HPDE6-E6E7 (cell line): Measurements from ENCODE around the gene TNFRSF12A.
A peak's percentile ranks its signal among the peaks of the same experiment; 100 is the strongest.

Experiments used
- DNase-seq: peaks from one replicate; pipeline ENCODE4 v3.0.0; 2011; ENCODE audit warnings: missing footprints; ENCODE audit errors: extremely low spot score

TNFRSF12A gene, protein sequence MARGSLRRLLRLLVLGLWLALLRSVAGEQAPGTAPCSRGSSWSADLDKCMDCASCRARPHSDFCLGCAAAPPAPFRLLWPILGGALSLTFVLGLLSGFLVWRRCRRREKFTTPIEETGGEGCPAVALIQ

GRCh38 chr16:3020247-3020603 lies at the start of gene TNFRSF12A:
Gene TNFRSF12A, plus strand, starts transcription at chr16:3020368. Its CDS starts 30 bp downstream, at chr16:3020398.
- no peak for DNase-seq

DNA sequence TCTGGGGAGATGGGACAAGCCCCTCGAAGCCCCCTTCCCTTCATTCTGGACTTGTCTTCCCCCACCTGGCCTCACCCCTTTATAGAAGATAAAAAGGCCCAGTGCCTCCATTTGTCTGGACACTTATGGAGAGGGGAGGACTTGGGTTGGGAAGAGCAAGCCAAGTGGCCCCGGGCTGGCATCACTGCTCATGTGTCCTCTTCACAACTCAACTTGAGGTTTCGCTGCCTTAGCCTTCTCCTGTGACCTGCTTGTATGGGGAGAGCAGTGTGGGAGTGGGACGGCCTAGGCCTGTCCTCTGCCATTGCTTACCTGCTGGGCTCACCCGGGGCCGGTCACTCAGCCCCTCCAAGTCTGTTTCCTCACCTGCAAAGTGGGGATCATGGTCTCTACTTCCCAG lies 49.6 kb upstream of the TNFRSF12A start:
- DNase-seq, result no peak

DNA sequence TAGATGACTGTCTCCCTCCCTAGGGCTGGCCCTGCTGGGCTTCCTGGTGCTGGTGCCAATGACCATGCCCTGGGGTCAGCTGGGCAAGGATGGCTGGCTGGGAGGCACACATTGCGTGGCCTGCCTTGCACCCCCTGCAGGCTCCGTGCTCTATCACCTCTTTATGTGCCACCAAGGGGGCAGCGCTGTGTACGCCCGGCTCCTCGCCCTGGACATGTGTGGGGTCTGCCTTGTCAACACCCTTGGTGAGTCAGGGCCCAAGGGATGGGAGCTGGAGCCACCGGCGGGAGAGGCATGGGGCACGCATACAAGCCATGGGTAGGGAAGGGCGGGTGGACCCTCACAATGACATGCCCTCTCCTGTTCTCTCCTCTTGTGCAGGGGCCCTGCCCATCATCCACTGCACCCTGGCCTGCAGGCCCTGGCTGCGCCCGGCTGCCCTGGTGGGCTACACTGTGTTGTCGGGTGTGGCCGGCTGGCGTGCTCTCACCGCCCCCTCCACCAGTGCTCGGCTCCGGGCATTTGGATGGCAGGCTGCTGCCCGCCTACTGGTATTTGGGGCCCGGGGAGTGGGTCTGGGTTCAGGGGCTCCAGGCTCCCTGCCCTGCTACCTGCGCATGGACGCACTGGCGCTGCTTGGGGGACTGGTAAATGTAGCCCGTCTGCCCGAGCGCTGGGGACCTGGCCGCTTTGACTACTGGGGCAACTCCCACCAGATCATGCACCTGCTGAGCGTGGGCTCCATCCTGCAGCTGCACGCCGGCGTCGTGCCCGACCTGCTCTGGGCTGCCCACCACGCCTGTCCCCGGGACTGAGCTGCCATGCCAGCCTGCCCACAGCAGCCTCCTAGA lies 48.8 kb upstream of the TNFRSF12A start:
- no peak for DNase-seq

GRCh38 chr16:2971985-2972784 lies 48.0 kb upstream of the TNFRSF12A start:
- no peak for DNase-seq

- DNase-seq, result no peak
Observed at GRCh38 chr16:2973093-2973492, 47.1 kb upstream of the TNFRSF12A start.

- no peak for DNase-seq
Observed at GRCh38 chr16:2973605-2974318, 46.4 kb upstream of the TNFRSF12A start.

DNA sequence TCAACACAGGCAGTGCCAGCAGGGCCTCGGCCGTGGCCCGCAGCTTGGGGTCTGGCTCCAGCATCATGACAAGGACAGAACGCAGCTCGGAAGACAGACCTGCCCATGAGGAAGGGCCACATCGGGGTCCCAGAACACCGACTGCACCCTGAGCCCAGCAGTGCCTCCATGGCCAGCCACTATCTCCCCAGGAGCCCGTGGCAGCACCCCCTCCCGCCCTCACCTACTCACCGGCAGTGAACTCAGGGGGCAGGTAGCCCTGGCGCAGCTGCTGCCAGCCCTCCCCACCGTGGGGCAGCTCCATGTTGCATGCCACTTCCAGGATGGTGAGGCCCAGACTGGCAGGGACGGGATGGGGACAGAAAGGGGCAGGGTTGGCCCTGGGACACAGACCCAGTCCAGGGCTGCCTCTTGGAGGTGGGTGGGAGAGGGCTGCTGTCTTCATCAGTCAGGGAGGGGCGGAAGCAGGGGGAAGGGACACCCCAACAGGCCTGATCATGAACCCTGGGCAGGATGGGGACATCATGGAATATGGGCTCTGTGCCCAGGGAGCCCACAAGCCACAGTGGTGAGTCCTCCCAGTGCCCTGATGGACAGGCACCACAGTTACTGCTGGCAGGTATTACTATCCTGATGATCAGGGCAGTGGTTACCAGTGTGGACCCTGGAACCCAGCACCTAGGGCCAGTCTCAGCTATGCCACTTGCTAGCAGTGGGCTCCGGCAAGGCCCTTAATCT lies 45.7 kb upstream of the TNFRSF12A start:
- DNase-seq, result no peak

DNA sequence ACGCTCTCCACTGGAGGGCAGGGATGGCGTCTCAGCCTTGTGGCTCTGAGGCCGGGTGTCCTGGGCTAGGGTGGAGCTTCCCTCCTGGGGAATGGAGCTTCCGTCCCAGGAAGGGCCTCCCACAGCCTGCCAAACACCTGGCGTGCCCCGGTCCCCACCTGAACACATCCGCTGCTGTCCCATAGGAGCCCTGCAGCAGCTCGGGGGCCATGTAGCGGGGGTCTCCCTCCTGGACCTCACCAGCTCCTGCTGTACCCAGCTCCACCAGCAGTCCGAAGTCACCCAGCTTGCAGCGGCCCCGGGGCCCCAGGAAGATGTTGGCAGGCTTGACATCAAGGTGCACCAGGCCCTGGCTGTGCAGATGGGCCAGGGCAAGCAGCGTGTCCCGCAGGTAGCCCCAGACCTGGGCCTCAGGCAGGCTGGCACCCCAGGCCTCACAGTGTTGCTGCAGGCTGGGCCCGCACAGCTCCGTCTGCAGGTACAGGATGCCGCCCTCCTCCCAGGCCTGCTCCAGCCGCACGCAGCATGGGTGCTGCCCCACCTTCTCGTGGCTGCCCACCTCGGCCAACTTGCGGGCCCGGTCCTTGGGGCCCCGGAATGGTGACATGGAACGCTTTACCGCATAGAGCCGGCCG lies 44.9 kb upstream of the TNFRSF12A start:
- DNase-seq, result no peak

GRCh38 chr16:2976201-2976600 lies 44.0 kb upstream of the TNFRSF12A start:
- no peak for DNase-seq

DNA sequence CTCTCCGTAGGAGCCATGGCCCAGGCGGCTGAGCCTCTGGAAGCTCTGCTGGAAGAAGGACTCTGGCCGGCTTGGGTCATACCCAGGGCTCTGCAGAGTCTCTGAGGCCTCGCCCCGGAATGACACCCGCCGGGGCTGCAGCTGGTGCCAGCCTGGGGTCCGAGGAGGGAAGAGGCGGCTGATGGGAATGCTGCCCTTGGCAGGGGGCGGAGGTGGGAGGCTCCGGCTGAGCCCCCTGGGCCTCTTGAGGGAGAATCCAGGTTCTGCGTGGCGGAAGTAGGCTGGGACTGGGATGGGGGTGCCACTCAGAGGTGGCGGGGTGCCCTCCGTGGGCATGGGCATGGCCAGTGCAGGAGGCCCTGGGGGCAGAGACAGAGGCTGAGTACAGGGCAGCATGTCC lies 43.5 kb upstream of the TNFRSF12A start:
- no peak for DNase-seq

GRCh38 chr16:2977440-2977839 lies 42.7 kb upstream of the TNFRSF12A start:
- DNase-seq, result no peak

- DNase-seq, result no peak
Observed at GRCh38 chr16:2979669-2980226, 40.4 kb upstream of the TNFRSF12A start.

DNA sequence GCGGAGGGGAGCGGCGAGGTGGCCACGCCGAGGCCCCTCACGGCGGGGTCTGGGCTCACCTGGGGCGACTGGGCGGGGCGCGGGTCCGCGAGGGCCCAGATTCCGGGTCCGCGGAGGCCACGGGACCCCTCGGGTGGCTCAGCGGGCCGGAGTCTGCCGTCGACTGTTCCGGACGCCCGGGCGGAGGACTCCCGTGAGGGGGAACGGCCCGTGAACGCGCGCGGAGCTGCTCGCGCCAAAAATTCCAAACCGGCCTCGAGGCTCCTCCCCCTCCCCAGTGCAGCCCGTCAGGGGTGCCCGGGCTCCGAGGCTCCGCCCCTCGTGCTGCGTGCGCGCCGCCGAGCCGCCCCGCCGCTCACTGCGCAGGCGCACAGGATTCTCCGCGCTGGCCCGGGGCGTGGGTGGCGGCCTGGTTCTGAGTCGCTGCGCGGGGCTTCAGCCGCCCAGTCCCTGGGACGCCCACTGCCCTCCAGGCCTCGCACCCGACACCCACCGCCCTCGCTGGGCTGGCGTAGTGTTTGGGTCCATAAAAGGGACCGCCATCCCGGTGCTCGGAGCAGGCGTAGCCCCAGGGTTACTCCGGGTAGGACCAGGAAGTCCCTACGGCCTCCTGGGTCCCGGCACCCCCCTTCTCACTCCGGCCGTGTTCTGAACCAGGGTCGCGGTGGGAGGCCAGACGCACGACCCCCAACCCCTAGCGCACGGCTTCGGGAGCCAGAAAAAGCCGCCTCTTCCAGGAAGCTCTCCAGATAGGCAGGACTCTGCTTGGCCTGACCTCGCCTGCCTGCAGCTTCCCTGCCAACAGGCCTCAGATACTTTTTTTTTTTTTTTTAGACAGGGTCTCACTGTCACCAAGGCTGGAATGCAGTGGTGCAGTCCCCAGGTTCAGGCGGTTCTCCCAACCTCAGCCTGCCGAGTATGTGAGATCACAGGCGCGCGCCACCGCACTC lies 39.7 kb upstream of the TNFRSF12A start, which contains the start of gene PKMYT1:
TSS of gene PKMYT1 (minus strand) at position 220 of the 950 bp plus-strand sequence. CDS start 789 bp downstream, outside the sequence.
- DNase-seq, result peak; percentile 99

DNA sequence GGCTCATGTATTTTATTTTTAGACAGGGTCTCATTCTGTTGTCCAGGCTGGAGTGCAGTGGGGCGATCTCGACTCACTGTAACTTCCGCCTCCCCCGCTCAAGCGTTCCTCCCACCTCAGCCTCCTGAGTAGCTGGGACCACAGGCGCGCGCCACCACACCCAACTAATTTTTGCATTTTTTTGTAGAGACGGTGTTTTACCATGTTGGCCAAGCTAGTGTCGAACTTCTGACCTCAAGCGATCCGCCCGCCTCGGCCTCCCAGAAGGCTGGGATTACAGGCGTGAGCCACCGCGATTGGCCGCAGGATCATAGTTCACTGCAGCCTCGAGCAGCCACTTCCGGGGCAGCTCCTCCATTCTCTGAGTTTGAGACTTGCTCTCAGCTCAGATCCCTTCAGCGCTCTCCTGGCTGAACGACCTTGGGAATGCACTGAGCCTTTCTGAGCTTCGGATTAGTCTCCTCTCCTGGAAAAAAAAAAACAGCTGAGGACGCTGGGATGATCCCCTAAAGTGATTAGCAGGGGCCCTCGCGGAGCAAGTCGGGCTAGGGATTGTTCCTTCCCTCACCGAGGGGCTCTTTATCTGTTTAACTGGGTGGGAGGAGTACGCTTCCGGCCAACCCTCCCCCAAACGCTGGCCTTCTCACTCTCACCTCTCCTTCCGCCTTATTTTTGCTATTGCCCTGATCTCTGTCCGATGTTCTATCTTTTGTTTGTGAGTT lies 38.8 kb upstream of the TNFRSF12A start:
- no peak for DNase-seq

DNA sequence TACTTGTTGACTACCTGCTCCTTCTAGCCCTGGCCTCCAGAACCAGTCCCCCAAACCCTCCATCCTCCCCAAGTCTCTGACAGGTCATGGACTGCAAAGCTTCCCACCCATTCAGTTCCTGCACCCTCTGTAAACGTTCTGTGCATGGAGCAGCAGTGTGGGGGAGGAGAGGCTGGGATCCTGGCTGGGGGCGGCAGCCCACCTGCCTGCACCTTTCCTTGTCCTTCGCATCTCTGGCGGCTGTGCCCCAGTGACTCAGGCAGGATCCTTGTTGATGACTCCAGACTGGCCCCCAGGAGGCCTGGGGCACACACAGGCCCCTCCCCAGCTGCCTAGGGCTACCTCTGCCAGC lies 38.3 kb upstream of the TNFRSF12A start:
- no peak for DNase-seq

DNA sequence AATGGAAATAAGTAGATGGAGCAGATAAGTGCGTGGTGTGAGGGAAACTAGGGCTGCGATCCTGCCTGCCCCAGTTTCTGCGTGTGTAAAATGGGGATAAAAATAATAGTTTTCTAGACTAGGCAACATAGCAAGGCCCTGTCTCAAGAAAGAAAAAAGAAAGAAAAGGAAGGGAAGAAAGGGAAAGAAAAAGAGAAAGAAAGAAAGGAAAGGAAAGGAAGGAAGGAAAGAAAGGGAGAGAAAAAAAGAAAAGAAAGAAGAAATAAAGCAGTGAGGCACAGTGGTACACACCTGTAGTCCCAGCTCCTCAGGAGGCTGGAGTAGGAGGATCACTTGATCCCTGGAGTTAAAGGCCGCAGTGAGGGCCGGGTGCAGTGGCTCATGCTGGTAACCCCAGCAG lies 37.8 kb upstream of the TNFRSF12A start:
- DNase-seq, result no peak

DNA sequence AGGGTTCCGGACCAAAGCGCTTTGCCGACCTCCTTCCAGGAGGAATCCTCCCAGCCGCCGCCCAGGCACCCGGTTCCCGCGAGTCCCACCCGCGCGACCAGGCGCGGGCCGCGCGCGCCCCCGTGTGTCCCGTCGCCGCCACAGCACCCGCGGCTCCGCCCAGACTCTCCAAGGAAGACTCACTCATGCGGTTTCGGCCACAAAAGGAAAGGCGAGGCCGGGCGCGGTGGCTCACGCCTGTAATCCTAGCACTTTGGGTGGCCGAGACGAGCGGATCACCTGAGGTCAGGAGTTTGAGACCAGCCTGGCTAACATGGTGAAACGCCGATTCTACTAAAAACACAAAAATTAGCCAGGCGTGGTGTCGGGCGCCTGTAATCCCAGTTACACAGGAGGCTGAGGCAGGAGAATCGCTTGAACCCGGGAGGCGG lies 36.4 kb upstream of the TNFRSF12A start:
- peak; percentile 88 for DNase-seq

- DNase-seq, result no peak
Observed at GRCh38 chr16:2985462-2985861, 34.7 kb upstream of the TNFRSF12A start.
